Activated T-helper 17 cell treated with anti-CD3 and anti-CD28 coated beads, Interleukin-2, amount 50 U/mL, for 72 hours (primary cell): Measurements from ENCODE around the gene DNAH11. TPM values are rescaled to one million over a fixed set of nuclear protein-coding genes. Genes with fewer than 3 reads are reported as not detected.

Experiments
- ATAC-seq: fragments of 150-1000 bp; cut with Tn5 transposase; replicated peaks from 2 replicates; pipeline ENCODE4 v1.10.0; 2021; ENCODE audit warnings: mild to moderate bottlenecking, moderate library complexity
- H3K27ac Mint-ChIP-seq: one replicate; pipeline ENCODE4 v1.8.0; 2022; ENCODE audit warnings: mixed read lengths
- H3K27me3 Mint-ChIP-seq: one replicate; pipeline ENCODE4 v1.8.0; 2022; ENCODE audit warnings: mixed read lengths
- H3K36me3 Mint-ChIP-seq: one replicate; pipeline ENCODE4 v1.8.0; 2022; ENCODE audit warnings: low read depth, mild to moderate bottlenecking, mixed read lengths
- H3K4me1 Mint-ChIP-seq: one replicate; pipeline ENCODE4 v1.8.0; 2022; ENCODE audit warnings: mixed read lengths
- H3K4me3 Mint-ChIP-seq: one replicate; pipeline ENCODE4 v1.8.0; 2022; ENCODE audit warnings: mild to moderate bottlenecking, mixed read lengths
- H3K9me3 Mint-ChIP-seq: one replicate; pipeline ENCODE4 v1.8.0; 2022; ENCODE audit warnings: mixed read lengths
- total RNA-seq, 2 donors: library from RNA; stranded (reverse); gene quantifications; one replicate each; pipeline ENCODE4 v1.2.3, GENCODE V29; 2022

DNAH11 gene
- total RNA-seq, 2 donors from 2014 or later = 0.52 to 5.9 TPM

DNA sequence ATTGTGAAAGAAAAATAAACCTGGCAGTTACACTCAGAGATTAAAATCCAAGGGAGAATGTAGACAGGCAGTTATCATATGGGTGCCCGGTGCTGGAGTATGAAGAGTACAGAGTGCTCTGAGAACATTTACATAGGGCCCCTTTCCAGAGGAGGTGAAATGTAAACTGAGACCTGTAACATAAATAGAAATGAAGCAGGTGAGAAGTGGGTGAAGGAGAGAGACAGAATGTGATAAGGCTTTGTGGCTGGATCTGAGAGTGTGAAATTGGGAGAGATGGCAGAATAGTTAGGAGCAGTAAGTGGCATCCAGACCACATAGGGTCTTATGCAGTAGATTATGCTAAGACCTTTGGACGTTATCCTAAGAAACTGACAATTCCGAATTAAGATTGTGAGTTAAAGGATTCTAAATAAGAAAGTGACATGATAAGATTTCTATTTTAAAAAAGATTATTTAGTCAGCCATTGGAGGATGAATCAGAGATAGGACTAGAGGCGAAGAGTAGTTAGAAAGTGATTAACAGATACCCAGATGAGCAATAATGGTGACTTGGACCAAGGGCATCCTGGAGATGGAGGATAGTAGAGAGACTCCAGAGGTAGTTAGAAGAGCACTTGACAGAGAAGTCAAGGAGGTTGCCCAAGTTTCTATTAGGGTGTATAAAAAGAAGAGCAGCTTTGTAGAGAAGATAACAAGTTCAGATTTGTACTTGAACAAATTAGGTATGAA lies 36.7 kb downstream of the DNAH11 start:
- Mint-ChIP-seq H3K4me3 (no peak overlapping the region), H3K36me3 (no peaks in the 10 kb centered on the region), H3K9me3 (no peaks in the 10 kb centered on the region), H3K4me1 (peaks cover 4% of the 10 kb centered on the region), H3K27me3 (peaks cover 12% of the 10 kb centered on the region), H3K27ac (no peak overlapping the region)
- peak; percentile 67 for ATAC-seq

DNA sequence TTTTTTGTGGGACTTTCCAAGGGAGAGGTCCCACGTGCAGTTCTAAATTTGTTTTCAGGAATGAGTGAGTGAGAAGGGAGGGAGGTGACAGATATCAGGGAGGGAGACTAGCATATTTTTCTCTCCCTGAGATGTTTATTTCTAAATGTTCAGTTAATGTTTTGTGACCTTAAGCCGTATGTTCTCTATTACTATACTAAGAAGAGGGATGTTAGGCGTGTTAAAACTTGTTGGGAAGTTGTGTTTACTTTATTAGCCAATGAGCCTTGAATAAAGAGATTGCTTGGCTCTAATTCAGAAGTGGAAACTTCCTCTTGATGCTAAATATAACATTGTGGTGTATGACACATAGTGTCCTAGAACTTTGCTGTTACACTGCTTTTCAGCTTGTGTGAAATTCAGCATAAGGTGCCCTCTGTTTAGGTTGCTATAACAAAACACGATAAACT lies 37.3 kb downstream of the DNAH11 start:
- peak; percentile 44 for ATAC-seq
- Mint-ChIP-seq H3K4me1 (peaks cover 4% of the 10 kb centered on the region), H3K27ac (no peak overlapping the region)

DNA sequence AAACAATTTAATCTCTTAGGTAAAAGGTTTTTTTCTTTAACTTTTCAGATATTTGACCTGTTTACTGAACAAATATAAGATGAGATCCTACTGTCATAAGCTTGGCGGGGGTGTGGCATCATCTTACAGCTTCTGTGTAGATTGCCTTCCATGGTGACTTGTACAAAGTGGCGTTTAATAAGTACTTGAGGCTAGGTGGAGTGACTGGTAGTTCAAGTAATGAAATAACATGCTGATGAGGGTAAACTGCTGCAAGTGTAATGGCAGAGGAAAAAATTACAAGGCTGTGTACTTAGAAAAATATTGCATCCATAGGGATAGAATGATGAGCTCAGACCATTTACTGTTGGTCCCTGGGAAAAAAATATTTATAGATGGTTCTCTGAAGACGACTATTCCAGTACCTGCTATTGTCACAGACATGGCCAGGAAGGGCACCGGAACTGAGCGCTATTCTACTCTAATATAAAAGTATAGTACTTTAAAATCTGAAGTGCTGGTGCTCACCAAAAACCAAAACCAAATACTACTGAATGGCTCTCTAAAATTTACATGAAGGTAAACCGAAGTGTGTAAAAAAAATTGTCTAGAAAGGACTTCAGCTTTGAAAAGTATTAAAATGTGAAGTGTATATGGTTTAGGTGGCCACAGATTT lies 42.4 kb downstream of the DNAH11 start:
- Mint-ChIP-seq H3K27me3 (peaks cover 3% of the 10 kb centered on the region), H3K27ac (no peak overlapping the region), H3K4me1 (peaks cover 7% of the 10 kb centered on the region), H3K4me3 (no peak overlapping the region), H3K36me3 (no peaks in the 10 kb centered on the region), H3K9me3 (no peaks in the 10 kb centered on the region)
- no peak for ATAC-seq

More for the DNA sequence above, 37.3 kb downstream of the DNAH11 start:
- H3K27me3 Mint-ChIP-seq = peaks cover 12% of the 10 kb centered on the region
- H3K4me3 Mint-ChIP-seq = no peak overlapping the region
- H3K9me3 Mint-ChIP-seq = no peaks in the 10 kb centered on the region
- H3K36me3 Mint-ChIP-seq = no peaks in the 10 kb centered on the region

DNA sequence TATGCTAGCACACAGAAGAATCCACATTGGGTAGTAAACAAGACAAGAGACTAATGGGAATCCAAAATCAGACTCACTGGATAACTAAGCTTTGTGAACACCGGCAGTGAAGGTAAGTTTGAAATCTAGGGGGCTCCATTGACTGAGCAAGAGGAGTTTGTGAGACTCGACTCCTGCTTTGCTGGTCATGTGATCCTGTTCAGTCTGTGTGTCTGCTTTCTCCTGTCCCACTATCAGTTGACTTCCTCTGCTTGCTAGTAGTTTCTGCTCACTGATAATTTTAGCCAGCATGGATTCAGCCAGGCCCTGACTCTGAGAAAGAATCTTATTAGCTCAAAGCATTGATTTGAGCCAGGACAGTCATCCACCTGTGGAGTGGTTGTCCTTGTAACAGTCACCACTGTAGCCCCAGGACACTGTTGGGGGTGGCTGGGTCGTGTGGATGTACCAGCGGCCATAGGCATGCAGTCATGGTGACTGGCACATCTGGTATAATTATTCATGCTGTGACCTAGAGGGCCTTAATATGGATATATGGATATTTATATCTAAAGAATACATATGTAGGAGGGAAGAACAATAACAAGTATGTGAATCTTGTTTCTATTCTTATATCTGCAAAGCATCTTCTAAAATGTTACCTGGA lies 44.4 kb downstream of the DNAH11 start:
- H3K9me3 Mint-ChIP-seq = no peaks in the 10 kb centered on the region
- ATAC-seq = no peak
- peaks cover 7% of the 10 kb centered on the region for H3K4me1 Mint-ChIP-seq
- H3K27ac Mint-ChIP-seq = no peak overlapping the region
- no peak overlapping the region for H3K4me3 Mint-ChIP-seq
- no peaks in the 10 kb centered on the region for H3K36me3 Mint-ChIP-seq
- no peaks in the 10 kb centered on the region for H3K27me3 Mint-ChIP-seq

DNA sequence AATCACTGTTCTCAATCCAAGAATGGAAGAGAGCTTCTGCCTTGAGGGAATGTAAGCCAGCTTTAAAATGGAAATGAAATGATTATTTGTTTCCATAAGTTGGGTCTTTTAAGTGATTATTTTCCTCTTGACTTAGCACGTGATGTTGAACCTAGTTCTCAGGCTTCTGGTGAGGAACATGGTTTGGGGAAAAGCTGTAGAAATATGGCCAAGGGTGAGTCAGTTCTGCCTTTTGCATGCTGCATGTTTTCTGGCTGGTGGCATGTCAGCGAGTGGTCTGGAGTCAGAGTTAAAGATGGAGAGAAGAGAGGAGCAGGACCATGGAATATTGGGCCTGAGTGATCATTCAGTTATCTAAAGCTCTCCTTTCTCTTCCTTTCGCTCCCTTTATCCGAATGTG lies 54.0 kb downstream of the DNAH11 start:
- no peak overlapping the region for H3K4me3 Mint-ChIP-seq
- H3K36me3 Mint-ChIP-seq = no peaks in the 10 kb centered on the region
- ATAC-seq = no peak
- no peaks in the 10 kb centered on the region for H3K27me3 Mint-ChIP-seq
- no peaks in the 10 kb centered on the region for H3K4me1 Mint-ChIP-seq
- H3K27ac Mint-ChIP-seq = no peak overlapping the region
- H3K9me3 Mint-ChIP-seq = no peaks in the 10 kb centered on the region

DNA sequence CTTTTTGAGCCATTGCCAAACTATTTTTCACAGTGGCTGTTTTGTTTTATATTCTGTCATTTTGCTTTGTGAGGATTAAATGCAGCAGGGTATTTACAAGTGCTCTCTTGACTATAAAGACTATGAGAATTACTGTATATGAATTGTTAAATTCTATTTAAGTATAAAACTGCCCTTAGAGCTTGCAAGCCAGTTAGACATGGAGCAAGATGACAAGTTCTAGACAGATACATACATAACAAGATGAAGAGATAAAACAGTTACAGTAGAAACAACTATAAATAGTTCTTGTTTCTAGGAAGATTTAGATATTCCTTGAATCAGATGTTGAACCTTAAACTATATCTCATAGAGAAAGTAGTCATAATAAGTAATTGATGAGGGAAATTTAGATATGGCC lies 60.6 kb downstream of the DNAH11 start:
- Mint-ChIP-seq H3K27ac (peak overlapping the region; percentile 29), H3K9me3 (no peaks in the 10 kb centered on the region), H3K4me3 (peak overlapping the region; percentile 40), H3K36me3 (no peaks in the 10 kb centered on the region), H3K27me3 (no peaks in the 10 kb centered on the region), H3K4me1 (peaks cover 6% of the 10 kb centered on the region)
- ATAC-seq = no peak

DNA sequence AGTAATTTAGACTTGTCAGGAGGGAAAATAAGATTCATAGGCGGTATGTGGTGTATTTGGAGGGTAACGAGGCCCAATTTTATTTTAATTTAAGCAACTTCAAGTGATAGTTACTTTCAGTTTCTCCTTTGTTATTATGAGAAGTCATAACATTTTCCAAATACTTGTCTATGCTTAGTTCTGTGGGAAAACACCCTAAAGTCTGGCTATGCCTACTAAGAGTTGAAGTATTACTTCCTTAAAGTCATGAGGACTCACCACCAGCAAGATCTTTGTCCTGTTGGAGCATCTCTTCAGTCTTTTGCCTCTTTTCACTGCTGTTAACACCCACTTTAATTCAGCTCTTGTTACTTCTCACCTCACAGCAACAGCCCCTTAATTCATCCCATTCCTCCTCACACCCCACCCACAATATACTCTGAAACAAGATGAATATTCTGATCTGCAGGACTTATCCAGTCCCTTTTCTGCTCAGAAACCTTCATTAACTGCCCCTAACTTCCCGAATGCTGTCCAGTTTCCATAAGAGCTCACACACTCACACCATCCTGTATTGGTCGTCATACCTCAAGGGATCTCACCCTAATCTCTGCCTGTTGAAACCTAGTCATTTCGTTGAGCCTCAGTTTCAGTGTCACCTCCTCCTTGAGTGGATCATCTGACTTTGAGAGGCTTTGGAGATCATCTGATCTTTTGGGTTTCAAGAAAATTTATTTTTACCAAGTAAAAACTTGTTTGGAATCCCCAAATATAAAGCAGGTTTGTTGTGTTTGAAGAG lies 61.3 kb downstream of the DNAH11 start:
- Mint-ChIP-seq H3K9me3 (no peaks in the 10 kb centered on the region), H3K4me3 (peak overlapping the region; percentile 40), H3K27me3 (peaks cover 5% of the 10 kb centered on the region), H3K4me1 (peaks cover 6% of the 10 kb centered on the region), H3K27ac (peak overlapping the region; percentile 29), H3K36me3 (no peaks in the 10 kb centered on the region)
- ATAC-seq = peak; percentile 60

DNA sequence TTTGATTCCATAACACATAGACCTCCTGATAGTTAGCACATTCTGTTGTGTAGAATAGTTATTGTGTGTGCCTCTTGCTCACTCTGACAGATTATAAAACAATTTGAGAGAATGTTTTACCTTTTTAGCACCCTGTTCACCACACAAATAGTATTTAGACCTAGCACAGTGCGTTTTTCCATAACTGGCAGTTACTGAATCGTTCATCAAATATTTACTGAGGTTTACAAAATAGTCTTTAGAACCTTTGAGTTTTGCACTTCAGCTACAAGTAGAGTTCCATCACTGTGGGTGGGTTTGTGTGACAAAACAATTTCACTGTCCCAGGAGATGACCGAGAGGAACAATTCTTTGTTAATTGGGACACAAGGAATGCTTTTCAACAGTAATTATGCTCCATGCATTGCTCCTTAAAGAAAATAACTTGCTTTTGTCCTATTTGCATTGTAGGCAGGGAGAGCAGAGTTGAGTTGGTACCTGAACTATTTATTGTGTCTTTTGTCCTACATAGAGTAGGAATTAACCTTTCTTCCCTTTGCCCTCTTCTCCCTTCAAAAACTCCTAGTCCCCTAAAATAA lies 62.3 kb downstream of the DNAH11 start:
- Mint-ChIP-seq H3K9me3 (no peaks in the 10 kb centered on the region), H3K36me3 (no peaks in the 10 kb centered on the region), H3K27me3 (peaks cover 11% of the 10 kb centered on the region), H3K27ac (no peak overlapping the region), H3K4me1 (peaks cover 6% of the 10 kb centered on the region), H3K4me3 (no peak overlapping the region)
- no peak for ATAC-seq

DNA sequence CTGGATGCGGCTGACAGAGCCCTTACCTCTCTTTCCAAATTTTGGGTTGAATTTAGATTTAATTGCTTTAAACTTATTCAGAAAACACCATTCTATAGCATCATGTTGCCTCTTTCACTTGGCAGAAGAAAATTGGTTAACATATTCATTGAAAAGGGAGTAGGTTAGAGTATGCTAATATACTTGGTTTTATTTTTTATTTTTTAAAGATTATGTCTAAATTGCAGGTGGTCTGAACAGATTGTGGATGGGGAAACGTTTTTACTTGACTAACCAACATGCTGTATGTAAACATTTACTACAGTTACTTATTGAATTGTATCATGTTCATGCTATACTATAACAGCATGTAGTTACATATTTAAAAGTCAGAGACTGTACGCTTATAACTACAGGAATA lies 65.6 kb downstream of the DNAH11 start:
- Mint-ChIP-seq H3K36me3 (no peaks in the 10 kb centered on the region), H3K9me3 (no peaks in the 10 kb centered on the region), H3K4me1 (peaks cover 6% of the 10 kb centered on the region), H3K27ac (no peak overlapping the region), H3K4me3 (no peak overlapping the region), H3K27me3 (peaks cover 20% of the 10 kb centered on the region)
- ATAC-seq = no peak

DNA sequence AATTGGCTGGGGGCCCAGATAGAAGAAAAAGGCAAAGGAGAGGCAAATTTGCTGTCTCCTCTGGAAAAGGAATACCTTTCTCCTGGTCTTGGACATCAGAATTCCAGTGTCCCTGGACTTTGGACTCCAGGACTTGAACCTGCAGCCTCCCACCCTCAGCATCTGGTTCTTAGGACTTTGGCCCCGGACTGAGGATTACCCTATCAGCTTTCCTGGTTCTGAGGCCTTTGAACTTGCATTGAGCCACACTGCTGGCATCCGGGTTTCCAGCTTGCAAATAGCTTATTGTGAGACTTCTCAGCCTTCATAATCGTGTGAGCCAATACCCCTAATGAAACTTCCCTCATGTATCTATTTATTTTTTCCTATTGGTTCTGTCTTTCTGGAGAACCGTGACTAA lies 68.3 kb downstream of the DNAH11 start:
- Mint-ChIP-seq H3K9me3 (no peaks in the 10 kb centered on the region), H3K27ac (no peak overlapping the region), H3K36me3 (no peaks in the 10 kb centered on the region), H3K4me3 (no peak overlapping the region), H3K4me1 (no peaks in the 10 kb centered on the region), H3K27me3 (peaks cover 20% of the 10 kb centered on the region)
- ATAC-seq = no peak

DNA sequence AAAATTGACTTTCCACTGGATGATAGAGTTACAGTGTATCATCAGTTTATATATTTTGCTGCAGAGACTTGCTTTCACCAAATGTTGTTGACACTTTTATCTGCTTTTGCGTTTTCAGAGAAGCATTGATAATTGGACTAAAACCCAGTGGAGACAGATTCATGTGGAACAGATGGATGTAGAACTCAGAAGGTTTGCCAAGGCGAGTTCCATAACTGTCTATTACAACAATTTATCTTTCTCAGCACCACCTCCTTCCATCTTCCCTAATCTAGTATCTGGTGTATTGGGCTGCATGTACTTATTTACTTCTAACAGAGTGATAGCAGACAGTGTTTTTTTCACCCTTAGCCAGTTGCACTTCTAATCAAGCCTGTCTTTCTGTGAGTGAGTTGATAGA lies 73.3 kb downstream of the DNAH11 start:
- Mint-ChIP-seq H3K27me3 (no peaks in the 10 kb centered on the region), H3K4me3 (no peak overlapping the region), H3K4me1 (no peaks in the 10 kb centered on the region), H3K9me3 (no peaks in the 10 kb centered on the region), H3K27ac (no peak overlapping the region), H3K36me3 (no peaks in the 10 kb centered on the region)
- ATAC-seq = no peak

DNA sequence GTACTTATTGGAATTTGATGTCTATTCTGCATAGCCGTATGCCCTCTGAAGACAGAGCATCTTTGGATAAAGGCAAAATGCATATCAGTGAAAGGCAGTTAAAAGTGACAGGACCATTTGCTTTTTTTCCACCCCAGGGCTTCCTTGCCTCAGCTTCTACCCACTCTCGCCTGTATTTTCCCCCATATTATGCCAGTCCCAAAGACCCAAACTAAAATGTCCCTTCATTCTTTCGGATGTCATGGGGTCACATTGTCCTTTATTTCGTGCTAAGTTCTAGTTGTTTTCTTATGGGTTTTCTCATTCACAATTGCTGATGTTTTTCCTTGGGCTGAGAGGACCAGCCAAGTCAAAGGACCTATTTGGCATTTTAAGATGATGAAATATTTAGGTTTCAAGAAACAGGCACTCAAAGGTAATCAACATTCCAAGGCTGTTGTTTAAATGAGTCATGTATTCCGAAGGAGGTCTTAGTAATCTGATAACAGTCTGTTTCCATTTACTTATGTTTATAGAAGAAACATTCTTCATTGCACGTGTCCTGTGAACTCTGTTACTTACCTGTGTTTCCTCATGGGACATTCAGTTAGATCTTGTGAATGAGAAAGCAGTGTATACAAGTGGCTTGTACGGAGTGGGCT lies 74.1 kb downstream of the DNAH11 start:
- H3K4me1 Mint-ChIP-seq = no peaks in the 10 kb centered on the region
- H3K36me3 Mint-ChIP-seq = no peaks in the 10 kb centered on the region
- ATAC-seq = no peak
- no peak overlapping the region for H3K27ac Mint-ChIP-seq
- no peaks in the 10 kb centered on the region for H3K9me3 Mint-ChIP-seq
- H3K27me3 Mint-ChIP-seq = no peaks in the 10 kb centered on the region
- no peak overlapping the region for H3K4me3 Mint-ChIP-seq

DNA sequence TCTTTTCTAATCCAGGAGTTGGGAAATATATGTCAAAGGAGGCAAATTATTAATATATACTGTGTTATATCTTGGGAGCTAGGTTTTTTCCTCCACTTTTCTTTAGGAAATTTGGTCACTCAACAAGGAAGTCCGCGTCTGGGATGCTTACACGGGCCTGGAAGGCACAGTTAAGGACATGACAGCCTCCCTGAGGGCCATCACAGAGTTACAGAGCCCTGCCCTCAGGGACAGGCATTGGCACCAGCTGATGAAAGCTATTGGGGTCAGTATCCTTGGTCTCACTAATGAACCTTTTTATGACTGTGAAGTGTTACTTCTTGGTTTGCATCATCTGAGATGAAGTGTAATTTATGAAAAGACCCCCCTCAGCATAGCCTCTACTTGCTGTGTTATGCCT lies 74.7 kb downstream of the DNAH11 start:
- H3K36me3 Mint-ChIP-seq = no peaks in the 10 kb centered on the region
- H3K4me1 Mint-ChIP-seq = no peaks in the 10 kb centered on the region
- H3K27ac Mint-ChIP-seq = no peak overlapping the region
- H3K4me3 Mint-ChIP-seq = no peak overlapping the region
- ATAC-seq = no peak
- no peaks in the 10 kb centered on the region for H3K27me3 Mint-ChIP-seq
- H3K9me3 Mint-ChIP-seq = no peaks in the 10 kb centered on the region

DNA sequence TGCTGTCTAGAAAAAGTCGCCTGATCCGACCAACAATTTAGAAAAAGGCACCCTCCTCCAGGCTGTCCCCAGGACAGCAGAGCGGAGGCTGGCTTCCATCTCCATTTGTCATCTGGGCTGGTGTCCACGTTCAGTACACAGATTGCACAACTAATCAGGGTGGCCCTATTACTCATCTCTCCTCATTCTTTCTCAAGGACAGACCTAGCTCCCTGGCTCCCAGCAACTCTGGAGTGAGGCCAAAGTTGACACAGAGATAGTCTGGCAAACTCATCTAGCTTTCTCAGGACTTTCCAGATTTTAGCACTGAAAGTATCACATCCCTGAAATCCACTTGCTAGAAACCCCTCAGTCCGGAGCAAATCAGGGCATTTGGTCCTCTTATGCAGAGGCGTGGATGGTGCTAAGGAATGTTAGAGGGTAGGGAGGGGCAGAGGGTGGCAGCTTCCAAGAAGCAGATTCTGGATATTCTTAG lies 75.1 kb downstream of the DNAH11 start:
- Mint-ChIP-seq H3K27me3 (no peaks in the 10 kb centered on the region), H3K27ac (no peak overlapping the region), H3K9me3 (no peaks in the 10 kb centered on the region), H3K4me3 (no peak overlapping the region), H3K36me3 (no peaks in the 10 kb centered on the region), H3K4me1 (no peaks in the 10 kb centered on the region)
- ATAC-seq = no peak
